H9 (cell line): ENCODE measurements around the gene DUSP11. TPM values are rescaled to one million over a fixed set of nuclear protein-coding genes. Genes with fewer than 3 reads are reported as not detected.

Source experiments
- DNase-seq: peaks from one replicate; pipeline ENCODE4 v3.0.0-alpha.2; 2017
- H2AFZ ChIP-seq: one replicate; pipeline ENCODE4 v1.6.1; 2013; ENCODE audit warnings: mild to moderate bottlenecking, low read length, control low read depth, moderate library complexity
- H2AK5ac ChIP-seq: 2 replicates; pipeline ENCODE4 v1.6.1; 2013; ENCODE audit warnings: low read length, control low read depth, mixed read lengths; ENCODE audit not compliant: insufficient read length
- H2BK120ac ChIP-seq: one replicate; pipeline ENCODE4 v1.6.1; 2013; ENCODE audit warnings: low read depth, mild to moderate bottlenecking, low read length, control low read depth, inconsistent platforms; ENCODE audit not compliant: poor library complexity, severe bottlenecking
- H2BK12ac ChIP-seq: 2 replicates; pipeline ENCODE4 v1.6.1; 2013; ENCODE audit warnings: low read length, control low read depth, mixed read lengths, low read depth; ENCODE audit not compliant: insufficient read length
- H2BK15ac ChIP-seq: 2 replicates; pipeline ENCODE4 v1.6.1; 2013; ENCODE audit warnings: low read depth, low read length, control low read depth
- H2BK20ac ChIP-seq: one replicate; pipeline ENCODE4 v1.6.1; 2013; ENCODE audit warnings: low read depth, mild to moderate bottlenecking, low read length, control low read depth, inconsistent platforms; ENCODE audit not compliant: poor library complexity, severe bottlenecking
- H2BK5ac ChIP-seq: 2 replicates; pipeline ENCODE4 v1.6.1; 2013; ENCODE audit warnings: low read length, control low read depth, mixed read lengths; ENCODE audit not compliant: insufficient read length
- H3K14ac ChIP-seq: 2 replicates; pipeline ENCODE4 v1.6.1; 2013; ENCODE audit warnings: low read length, control low read depth; ENCODE audit not compliant: insufficient read depth
- H3K18ac ChIP-seq: 2 replicates; pipeline ENCODE4 v1.6.1; 2013; ENCODE audit warnings: low read depth, mild to moderate bottlenecking, mixed read lengths, low read length, control low read depth; ENCODE audit not compliant: insufficient read length
- H3K23ac ChIP-seq: 2 replicates; pipeline ENCODE4 v1.6.1; 2013; ENCODE audit warnings: low read length, control low read depth, mixed read lengths, low read depth; ENCODE audit not compliant: insufficient read length
- H3K23me2 ChIP-seq: 2 replicates; pipeline ENCODE4 v1.6.1; 2013; ENCODE audit warnings: low read depth, mild to moderate bottlenecking, mixed read lengths, low read length, control low read depth; ENCODE audit not compliant: insufficient read length, poor library complexity, severe bottlenecking
- H3K27ac ChIP-seq: 2 replicates; pipeline ENCODE4 v1.5.1; 2013; ENCODE audit warnings: low read length, control low read depth, mixed read lengths, low read depth; ENCODE audit not compliant: insufficient read length
- H3K27me3 ChIP-seq: 2 replicates; pipeline ENCODE4 v1.6.1; 2013; ENCODE audit warnings: low read length, control low read depth, inconsistent platforms; ENCODE audit not compliant: insufficient read depth
- H3K4ac ChIP-seq: 2 replicates; pipeline ENCODE4 v1.6.1; 2013; ENCODE audit warnings: low read depth, mild to moderate bottlenecking, control low read depth, inconsistent platforms, low read length, moderate library complexity
- H3K4me1 ChIP-seq: 2 replicates; pipeline ENCODE4 v1.6.1; 2013; ENCODE audit warnings: low read length, control low read depth, inconsistent platforms; ENCODE audit not compliant: insufficient read depth
- H3K4me2 ChIP-seq: 2 replicates; pipeline ENCODE4 v1.6.1; 2013; ENCODE audit warnings: low read length, control low read depth, mixed read lengths; ENCODE audit not compliant: insufficient read length, insufficient read depth
- H3K56ac ChIP-seq: 2 replicates; pipeline ENCODE4 v1.6.1; 2013; ENCODE audit warnings: low read depth, mild to moderate bottlenecking, mixed read lengths, low read length, control low read depth; ENCODE audit not compliant: insufficient read length
- H3K79me1 ChIP-seq: 2 replicates; pipeline ENCODE4 v1.6.1; 2013; ENCODE audit warnings: low read depth, mild to moderate bottlenecking, moderate library complexity, low read length, control low read depth, inconsistent platforms; ENCODE audit not compliant: insufficient read depth, poor library complexity, severe bottlenecking
- H3K79me2 ChIP-seq: 2 replicates; pipeline ENCODE4 v1.6.1; 2013; ENCODE audit warnings: low read length, control low read depth, inconsistent platforms; ENCODE audit not compliant: insufficient read depth
- H3K9ac ChIP-seq: 2 replicates; pipeline ENCODE4 v1.6.1; 2013; ENCODE audit warnings: low read length, control low read depth, mixed read lengths; ENCODE audit not compliant: insufficient read length; ENCODE audit errors: extremely low read depth
- H3K9me3 ChIP-seq: one replicate; pipeline ENCODE4 v1.6.1; 2013; ENCODE audit warnings: low read depth, low read length, inconsistent platforms; ENCODE audit not compliant: control insufficient read depth
- H3T11ph ChIP-seq: one replicate; pipeline ENCODE4 v1.6.1; 2013; ENCODE audit warnings: mild to moderate bottlenecking, low read length, control low read depth, inconsistent platforms
- H4K20me1 ChIP-seq: one replicate; pipeline ENCODE4 v1.6.1; 2013; ENCODE audit not compliant: control insufficient read depth, insufficient read length, insufficient read depth
- H4K5ac ChIP-seq: 2 replicates; pipeline ENCODE4 v1.6.1; 2013; ENCODE audit warnings: low read depth, mild to moderate bottlenecking, mixed read lengths, low read length, control low read depth; ENCODE audit not compliant: insufficient read length
- H4K8ac ChIP-seq: replicated peaks from 2 replicates; pipeline ENCODE4 v1.6.1; 2013; ENCODE audit warnings: low read length, control low read depth, mixed read lengths, low read depth; ENCODE audit not compliant: insufficient read length
- H4K91ac ChIP-seq: 2 replicates; pipeline ENCODE4 v1.6.1; 2013; ENCODE audit warnings: low read depth, mild to moderate bottlenecking, moderate library complexity, mixed read lengths, low read length, control low read depth; ENCODE audit not compliant: insufficient read length
- H3K27ac Mint-ChIP-seq, 3 experiments: 2 replicates in 2 of 3; 3 replicates in 1 of 3; pipeline ENCODE4 v1.8.0; 2020 to 2021; ENCODE audit warnings: mixed read lengths in 3 of 3, mild to moderate bottlenecking in 1 of 3, moderate library complexity in 1 of 3
- H3K27me3 Mint-ChIP-seq: 2 replicates; pipeline ENCODE4 v1.8.0; 2021; ENCODE audit warnings: low read depth, mild to moderate bottlenecking, moderate library complexity, mixed read lengths
- H3K36me3 Mint-ChIP-seq, 3 experiments: 2 replicates in 2 of 3; 3 replicates in 1 of 3; pipeline ENCODE4 v1.8.0; 2020 to 2021; ENCODE audit warnings: low read depth in 3 of 3, mixed read lengths in 3 of 3; ENCODE audit not compliant: insufficient read depth in 1 of 3
- H3K4me1 Mint-ChIP-seq, 2 experiments: 2 replicates each; pipeline ENCODE4 v1.8.0; 2020; ENCODE audit warnings: mixed read lengths in 2 of 2
- H3K4me3 Mint-ChIP-seq, 2 experiments: 2 replicates in 1 of 2; 3 replicates in 1 of 2; pipeline ENCODE4 v1.8.0; 2020 to 2021; ENCODE audit warnings: mild to moderate bottlenecking in 2 of 2, mixed read lengths in 2 of 2, moderate library complexity in 1 of 2
- H3K9me3 Mint-ChIP-seq, 2 experiments: 2 replicates in 1 of 2; 3 replicates in 1 of 2; pipeline ENCODE4 v1.8.0; 2020; ENCODE audit warnings: mild to moderate bottlenecking in 2 of 2, mixed read lengths in 2 of 2, moderate library complexity in 1 of 2
- WGBS: extraction: QIAGEN DNeasy Blood & Tissue Kit; methylation state at CpG from one replicate; pipeline ENCODE4 v1.1.7; 2013; ENCODE audit warnings: missing lambda C conversion rate, low lambda C conversion rate, mixed read lengths; ENCODE audit not compliant: insufficient read length; ENCODE audit errors: extremely low coverage; 5-methylcytosine and 5-hydroxymethylcytosine counted together
- total RNA-seq: library from RNA; stranded (reverse); gene quantifications from 2 replicates; pipeline ENCODE4 v1.2.1, GENCODE V29; 2021
- TF ChIP-seq, protein P1 (sequence below): fragments of 200-600 bp; sonication (generic); conservative IDR thresholded peaks from 3 replicates; pipeline ENCODE4 v1.8.0; 2021; ENCODE audit warnings: antibody characterized with exemption, mild to moderate bottlenecking

DUSP11 gene
- total RNA-seq, 1 experiment from 2014 or later: 21.4 TPM

DNA sequence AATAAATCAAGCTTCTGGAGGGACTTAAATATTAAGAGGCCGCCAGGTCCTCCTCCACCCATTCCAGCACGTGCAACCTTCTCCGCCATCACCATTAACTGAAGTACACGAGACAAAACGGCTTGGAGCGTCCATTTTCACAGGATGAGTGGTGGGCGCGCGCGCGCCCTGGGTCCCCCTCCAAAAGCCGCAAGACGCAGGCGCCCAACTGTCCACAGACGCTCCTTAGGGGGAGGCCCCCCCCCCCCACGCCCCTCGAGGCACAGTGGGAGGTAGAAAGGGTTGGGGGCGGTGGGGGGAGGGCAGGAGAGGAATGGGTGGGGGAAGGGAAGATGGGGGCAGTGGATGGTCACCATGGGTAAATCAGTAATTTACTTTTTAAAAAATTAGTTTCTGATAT lies 38.4 kb upstream of the DUSP11 start:
- Histone ChIP-seq H4K8ac (no peak overlapping the region), H3K14ac (no peak overlapping the region), H3K27ac (no peak overlapping the region), H3K79me1 (no peaks in the 10 kb centered on the region), H3K4me1 (no peaks in the 10 kb centered on the region; the same call in 1 of the 2 replicates), H3K56ac (no peak overlapping the region), H4K91ac (no peak overlapping the region), H3K18ac (no peak overlapping the region), H2BK20ac (no peak overlapping the region), H3K9ac (no peak overlapping the region), H3K4me2 (no peak overlapping the region), H3K27me3 (no peaks in the 10 kb centered on the region; the same call in 1 of the 2 replicates), H4K20me1 (no peaks in the 10 kb centered on the region), H2BK15ac (no peak overlapping the region), H4K5ac (no peak overlapping the region), H2BK120ac (no peak overlapping the region), H3K23ac (no peak overlapping the region), H2BK5ac (no peak overlapping the region), H2AK5ac (no peak overlapping the region), H3T11ph (no peak overlapping the region), H2AFZ (no peak overlapping the region), H3K23me2 (no peaks in the 10 kb centered on the region), H3K79me2 (no peaks in the 10 kb centered on the region), H3K4ac (no peak overlapping the region), H2BK12ac (no peak overlapping the region), H3K9me3 (no peaks in the 10 kb centered on the region)
- Mint-ChIP-seq H3K27me3 (peaks cover 41% of the 10 kb centered on the region), H3K9me3 (no peaks in the 10 kb centered on the region), H3K36me3 (no peaks in the 10 kb centered on the region), H3K4me1 (peaks cover 4 to 8% of the 10 kb centered on the region in 2 experiments), H3K27ac (no peak overlapping the region), H3K4me3 (no peak overlapping the region)
- TF ChIP-seq, protein P1, sequence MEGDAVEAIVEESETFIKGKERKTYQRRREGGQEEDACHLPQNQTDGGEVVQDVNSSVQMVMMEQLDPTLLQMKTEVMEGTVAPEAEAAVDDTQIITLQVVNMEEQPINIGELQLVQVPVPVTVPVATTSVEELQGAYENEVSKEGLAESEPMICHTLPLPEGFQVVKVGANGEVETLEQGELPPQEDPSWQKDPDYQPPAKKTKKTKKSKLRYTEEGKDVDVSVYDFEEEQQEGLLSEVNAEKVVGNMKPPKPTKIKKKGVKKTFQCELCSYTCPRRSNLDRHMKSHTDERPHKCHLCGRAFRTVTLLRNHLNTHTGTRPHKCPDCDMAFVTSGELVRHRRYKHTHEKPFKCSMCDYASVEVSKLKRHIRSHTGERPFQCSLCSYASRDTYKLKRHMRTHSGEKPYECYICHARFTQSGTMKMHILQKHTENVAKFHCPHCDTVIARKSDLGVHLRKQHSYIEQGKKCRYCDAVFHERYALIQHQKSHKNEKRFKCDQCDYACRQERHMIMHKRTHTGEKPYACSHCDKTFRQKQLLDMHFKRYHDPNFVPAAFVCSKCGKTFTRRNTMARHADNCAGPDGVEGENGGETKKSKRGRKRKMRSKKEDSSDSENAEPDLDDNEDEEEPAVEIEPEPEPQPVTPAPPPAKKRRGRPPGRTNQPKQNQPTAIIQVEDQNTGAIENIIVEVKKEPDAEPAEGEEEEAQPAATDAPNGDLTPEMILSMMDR: no peak
- DNase-seq: no peak
- WGBS: no CpG with 5 or more reads among the region's 18 CpGs
